Raji (cell line): ENCODE data around the gene PROCA1.

ENCODE experiments used
- POLR2A ChIP-seq: IDR thresholded peaks from 2 replicates; pipeline ENCODE4 v1.6.1; 2011; ENCODE audit warnings: low read depth, low read length, control low read depth; ENCODE audit not compliant: insufficient read depth

The PROCA1 gene

DNA sequence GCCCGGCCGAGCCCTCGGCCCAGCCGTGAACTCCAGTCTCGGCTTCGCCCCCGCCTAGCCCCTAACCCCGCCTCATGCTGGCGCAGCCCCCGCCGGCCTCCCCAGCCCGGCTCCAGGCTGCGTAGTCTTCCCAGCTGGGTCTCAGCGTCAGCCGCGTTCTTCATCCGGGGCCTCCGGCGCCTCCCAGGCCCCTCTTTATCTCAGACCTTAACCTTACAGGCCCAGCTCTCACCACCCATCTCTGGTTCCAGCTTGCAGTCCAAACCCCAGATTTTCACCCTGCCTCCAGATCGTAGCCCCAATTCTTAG lies at the start of gene PROCA1:
TSS of gene PROCA1 (minus strand) at position 166 of the 309 bp plus-strand sequence. CDS start 228 bp downstream, outside the sequence.
- TF ChIP-seq POLR2A, result no peak

GRCh38 chr17:28760601-28761562 lies 49.2 kb upstream of the PROCA1 start:
- TF ChIP-seq POLR2A, result no peak

DNA sequence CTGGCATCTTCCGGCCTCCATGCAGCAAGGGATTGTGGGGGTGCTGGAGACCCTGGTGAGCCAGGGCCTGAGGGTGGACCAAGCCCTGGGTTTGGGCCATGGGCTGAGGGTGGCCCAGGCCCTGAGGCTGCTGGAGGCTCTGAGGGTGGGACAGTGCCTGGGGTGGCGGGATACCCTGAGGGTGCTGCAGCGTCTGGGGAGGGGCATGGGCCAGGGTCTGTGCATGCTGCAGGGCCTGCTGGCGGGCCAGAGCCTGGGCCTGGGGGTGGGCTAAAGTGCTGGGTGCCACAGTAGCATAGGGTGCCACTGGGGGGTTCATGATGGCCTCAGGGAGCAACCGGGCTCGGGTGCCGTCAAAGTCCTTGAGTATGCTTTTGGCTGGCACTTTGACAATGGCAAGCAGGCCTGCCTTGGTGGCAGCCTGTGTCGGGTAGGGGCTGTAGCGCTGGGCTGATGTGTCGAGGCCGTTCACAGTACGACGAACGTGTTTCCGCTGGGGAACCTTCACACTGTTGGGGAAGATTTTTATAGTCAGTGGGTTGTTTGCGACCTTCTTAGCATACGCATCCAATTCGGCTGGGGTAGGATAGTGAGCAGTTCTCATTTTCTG lies 47.7 kb upstream of the PROCA1 start:
- no peak for TF ChIP-seq POLR2A

GRCh38 chr17:28758411-28759121 lies 46.9 kb upstream of the PROCA1 start:
- TF ChIP-seq POLR2A, result no peak

GRCh38 chr17:28756049-28756804 lies 44.5 kb upstream of the PROCA1 start:
- no peak for TF ChIP-seq POLR2A

- TF ChIP-seq POLR2A, result no peak
Measured at GRCh38 chr17:28755486-28755885, 43.8 kb upstream of the PROCA1 start.

DNA sequence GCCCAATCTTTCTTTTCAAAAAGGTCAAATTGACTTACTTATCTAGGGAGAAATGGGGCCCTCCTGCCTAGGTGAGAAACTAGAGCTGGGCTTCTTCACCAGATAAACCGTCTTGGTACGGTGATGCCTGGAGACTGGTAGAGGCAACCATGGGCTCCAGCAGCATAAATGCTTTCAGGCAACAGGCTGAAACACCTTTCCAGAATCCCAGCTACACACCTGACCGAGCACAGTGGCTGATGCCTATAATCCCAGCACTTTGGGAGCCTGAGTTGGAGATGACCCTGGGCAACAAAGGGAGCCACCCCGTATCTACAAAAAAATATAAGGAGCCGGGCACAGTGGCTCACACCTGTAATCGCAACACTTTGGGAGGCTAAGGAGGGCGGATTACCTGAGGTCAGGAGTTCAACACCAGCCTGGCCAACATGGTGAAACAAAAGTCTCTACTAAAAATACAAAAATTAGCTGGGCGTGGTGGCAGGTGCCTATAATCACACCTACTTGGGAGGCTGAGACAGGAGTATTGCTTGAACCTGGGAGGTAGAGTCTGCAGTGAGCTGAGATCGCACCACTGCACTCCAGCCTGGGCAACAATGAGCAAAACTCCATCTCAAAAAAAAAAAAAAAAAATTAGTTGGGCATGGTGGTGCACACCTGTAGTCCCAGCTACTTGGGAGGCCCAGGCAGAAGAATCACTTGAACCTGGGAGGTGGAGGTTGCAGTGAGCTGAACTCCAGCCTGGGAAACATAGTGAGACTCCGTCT lies 40.1 kb upstream of the PROCA1 start:
- no peak for TF ChIP-seq POLR2A

DNA sequence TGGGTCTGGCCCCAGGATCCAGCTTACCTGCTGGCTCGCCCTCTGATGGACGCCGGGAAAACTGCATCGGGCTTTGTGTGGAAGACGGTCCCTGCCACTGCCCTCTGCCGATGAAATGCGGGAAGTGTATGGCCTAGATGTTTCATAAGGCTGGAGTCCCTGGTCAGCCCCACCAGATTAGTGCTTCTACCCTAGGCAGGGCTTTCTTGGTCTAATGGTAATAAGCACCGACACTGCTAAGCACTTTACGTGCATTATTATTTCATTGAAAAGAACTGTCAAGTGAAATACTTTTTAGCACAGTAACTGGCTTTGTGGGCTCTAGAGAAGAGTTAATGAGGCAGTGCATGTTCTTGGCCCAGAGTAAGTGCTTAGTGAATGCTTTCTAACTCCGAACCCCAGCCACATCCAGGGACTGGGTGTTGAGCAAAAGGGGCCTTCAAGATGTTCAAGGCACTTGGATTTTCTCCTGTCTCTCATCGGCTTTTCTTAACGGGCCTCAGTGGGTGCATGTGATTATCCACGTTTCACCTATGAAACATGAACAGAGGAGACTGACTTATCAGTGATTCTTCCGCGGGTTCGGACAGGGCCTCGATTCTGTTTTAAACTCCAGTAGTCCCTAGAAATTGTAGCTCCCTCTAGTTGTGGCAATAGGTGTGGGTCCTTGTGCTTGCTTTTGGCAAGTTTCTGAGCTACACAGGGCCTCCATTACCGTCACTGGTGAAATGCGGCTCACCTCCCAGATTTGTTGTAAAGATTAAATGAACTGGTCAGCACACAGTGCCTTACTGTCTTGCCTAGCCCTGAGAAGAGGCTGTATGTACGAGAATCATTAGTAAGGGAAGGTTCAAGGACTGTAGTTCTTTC lies 38.7 kb upstream of the PROCA1 start:
- peak; percentile 54; the same call in 1 of the 2 replicates for TF ChIP-seq POLR2A

DNA sequence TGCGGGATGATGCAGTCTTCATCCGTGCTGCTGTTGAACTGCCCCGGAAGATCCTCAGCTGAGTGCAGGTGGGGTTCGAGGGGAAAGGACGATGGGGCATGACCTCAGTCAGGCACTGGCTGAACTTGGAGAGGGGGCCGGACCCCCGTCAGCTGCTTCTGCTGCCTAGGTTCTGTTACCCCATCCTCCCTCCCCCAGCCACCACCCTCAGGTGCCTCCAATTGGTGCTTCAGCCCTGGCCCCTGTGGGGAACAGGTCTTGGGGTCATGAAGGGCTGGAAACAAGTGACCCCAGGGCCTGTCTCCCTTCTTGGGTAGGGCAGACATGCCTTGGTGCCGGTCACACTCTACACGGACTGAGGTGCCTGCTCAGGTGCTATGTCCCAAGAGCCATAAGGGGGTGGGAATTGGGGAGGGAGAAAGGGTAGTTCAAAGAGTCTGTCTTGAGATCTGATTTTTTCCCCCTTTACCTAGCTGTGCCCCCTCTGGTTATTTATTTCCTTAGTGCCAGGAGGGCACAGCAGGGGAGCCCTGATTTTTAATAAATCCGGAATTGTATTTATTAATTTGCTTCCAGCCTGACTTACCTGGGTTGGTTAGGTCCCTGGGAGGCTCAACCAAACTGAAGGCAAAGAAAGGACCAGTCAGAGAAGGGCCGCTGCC lies 38.0 kb upstream of the PROCA1 start:
- no peak for TF ChIP-seq POLR2A

GRCh38 chr17:28748852-28749515 lies 37.3 kb upstream of the PROCA1 start:
- TF ChIP-seq POLR2A, result no peak

DNA sequence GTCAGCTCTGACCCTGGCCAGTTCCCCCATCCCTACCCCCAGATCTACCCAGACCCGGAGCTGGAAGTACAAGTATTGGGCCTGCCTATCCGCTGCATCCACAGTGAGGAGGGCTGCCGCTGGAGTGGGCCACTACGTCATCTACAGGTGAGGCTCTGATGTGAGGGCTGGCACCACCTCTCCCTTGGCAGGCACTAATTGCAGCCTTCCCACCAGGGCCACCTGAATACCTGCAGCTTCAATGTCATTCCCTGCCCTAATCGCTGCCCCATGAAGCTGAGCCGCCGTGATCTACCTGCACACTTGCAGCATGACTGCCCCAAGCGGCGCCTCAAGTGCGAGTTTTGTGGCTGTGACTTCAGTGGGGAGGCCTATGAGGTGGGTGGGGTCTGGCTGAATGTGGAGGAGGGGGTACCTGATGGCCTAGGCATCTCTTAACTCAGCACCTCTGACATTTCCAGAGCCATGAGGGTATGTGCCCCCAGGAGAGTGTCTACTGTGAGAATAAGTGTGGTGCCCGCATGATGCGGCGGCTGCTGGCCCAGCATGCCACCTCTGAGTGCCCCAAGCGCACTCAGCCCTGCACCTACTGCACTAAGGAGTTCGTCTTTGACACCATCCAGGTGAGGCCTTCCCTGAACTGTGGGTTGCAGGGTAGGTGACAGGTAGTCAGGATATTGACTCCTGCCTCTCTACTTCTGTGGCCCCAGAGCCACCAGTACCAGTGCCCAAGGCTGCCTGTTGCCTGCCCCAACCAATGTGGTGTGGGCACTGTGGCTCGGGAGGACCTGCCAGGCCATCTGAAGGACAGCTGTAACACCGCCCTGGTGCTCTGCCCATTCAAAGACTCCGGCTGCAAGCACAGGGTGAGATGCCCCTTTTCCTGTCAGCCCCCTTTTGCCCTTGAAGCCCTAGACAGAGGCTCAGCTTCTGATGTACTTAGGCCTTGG lies 36.4 kb upstream of the PROCA1 start:
- no peak for TF ChIP-seq POLR2A
